Smooth muscle cell (in vitro differentiated cells): ENCODE results near the gene HPD. TPM values are rescaled to one million over a fixed set of nuclear protein-coding genes. Genes with fewer than 3 reads are reported as not detected.
A peak's percentile ranks its signal among the peaks of the same experiment; 100 is the strongest.

Source experiments
- DNase-seq: peaks from one replicate; lab custom pipeline; 2025; ENCODE audit not compliant: unreplicated experiment; lab: John Stamatoyannopoulos, UW
- H2AFZ ChIP-seq: fragments of 200-600 bp; sonication (generic); 2 replicates; pipeline ENCODE4 v1.6.0; 2016; ENCODE audit warnings: antibody characterized with exemption, low read depth, mild to moderate bottlenecking
- H3F3A ChIP-seq: fragments of 200-600 bp; sonication (generic); 2 replicates; pipeline ENCODE4 v1.6.0; 2017; ENCODE audit warnings: antibody characterized with exemption, low read depth
- H3K27ac ChIP-seq: fragments of 200-600 bp; sonication (generic); 2 replicates; pipeline ENCODE4 v1.5.1; 2016; ENCODE audit warnings: low read depth, mild to moderate bottlenecking
- H3K27me3 ChIP-seq: fragments of 200-600 bp; sonication (generic); 2 replicates; pipeline ENCODE4 v1.6.1; 2016; ENCODE audit warnings: low read depth, mild to moderate bottlenecking
- H3K36me3 ChIP-seq: fragments of 200-600 bp; sonication (generic); 2 replicates; pipeline ENCODE4 v1.5.1; 2016; ENCODE audit warnings: low read depth
- H3K4me1 ChIP-seq: fragments of 200-600 bp; sonication (generic); 2 replicates; pipeline ENCODE4 v1.5.1; 2016; ENCODE audit warnings: low read depth
- H3K4me2 ChIP-seq: fragments of 200-600 bp; sonication (generic); 2 replicates; pipeline ENCODE4 v1.6.0; 2016; ENCODE audit warnings: mild to moderate bottlenecking
- H3K4me3 ChIP-seq: fragments of 200-600 bp; sonication (generic); 2 replicates; pipeline ENCODE4 v1.5.1; 2016; ENCODE audit warnings: mild to moderate bottlenecking
- H3K79me2 ChIP-seq: fragments of 200-600 bp; sonication (generic); 2 replicates; pipeline ENCODE4 v1.6.0; 2016; ENCODE audit warnings: low read depth, mild to moderate bottlenecking
- H3K9ac ChIP-seq: fragments of 200-600 bp; sonication (generic); 2 replicates; pipeline ENCODE4 v1.6.0; 2016; ENCODE audit warnings: low read depth
- H3K9me3 ChIP-seq: fragments of 200-600 bp; sonication (generic); replicated peaks from 2 replicates; pipeline ENCODE4 v1.5.1; 2016; ENCODE audit warnings: low read depth
- H4K20me1 ChIP-seq: fragments of 200-600 bp; sonication (generic); 2 replicates; pipeline ENCODE4 v1.6.0; 2016; ENCODE audit warnings: low read depth
- WGBS: methylation state at CpG from one replicate; pipeline ENCODE4 v1.1.7; 2016; ENCODE audit warnings: low lambda C conversion rate; 5-methylcytosine and 5-hydroxymethylcytosine counted together
- polyA plus RNA-seq: library from polyadenylated mRNA; unstranded; fragments of >200 nt; fragmentation: Nextera tagmentation; extraction: Ambion mirVana; gene quantifications from 2 replicates; pipeline ENCODE4 v1.2.1, GENCODE V29; 2016
- total RNA-seq: library from RNA; depleted of rRNA; stranded (reverse); fragments of >200 nt; gene quantifications from 2 replicates; pipeline ENCODE4 v1.2.3, GENCODE V29; 2014
- TF ChIP-seq, protein P1 (sequence below): fragments of 200-600 bp; sonication (generic); IDR thresholded peaks from 2 replicates; pipeline ENCODE4 v1.5.1; 2017; ENCODE audit warnings: borderline replicate concordance, mild to moderate bottlenecking, antibody characterized with exemption; ENCODE audit not compliant: insufficient read depth, poor library complexity, severe bottlenecking

Gene HPD
- total and polyA plus RNA-seq, 2 experiments from 2014 or later = not detected

DNA sequence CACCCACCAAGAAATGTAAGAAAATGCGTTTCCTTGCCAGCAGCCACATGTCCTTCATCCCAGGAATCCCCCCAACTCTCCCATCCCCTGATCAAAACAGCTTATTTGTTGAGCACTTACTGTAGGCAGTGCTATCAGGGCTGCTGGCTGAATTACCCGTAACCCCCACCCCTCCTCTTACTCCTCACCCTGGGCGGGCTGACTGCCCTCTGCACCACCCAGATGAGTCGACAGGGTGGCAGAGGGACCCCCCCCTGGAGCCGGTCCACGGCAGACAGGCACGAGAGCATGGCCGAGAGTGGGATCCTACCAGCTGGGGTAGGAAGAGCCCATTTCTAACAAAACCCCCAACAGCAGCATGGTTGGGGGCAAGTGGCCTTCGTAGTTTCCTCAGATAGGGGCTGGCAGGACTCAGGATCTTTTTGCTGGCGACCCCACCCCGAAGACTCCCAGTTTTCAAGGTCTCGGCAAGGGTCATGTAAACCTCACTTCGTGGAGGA lies 64.1 kb downstream of the HPD start:
- Histone ChIP-seq H4K20me1 (peaks cover 57% of the 10 kb centered on the region), H3K27me3 (no peaks in the 10 kb centered on the region), H2AFZ (no peak overlapping the region), H3K9me3 (no peaks in the 10 kb centered on the region), H3K27ac (peak overlapping the region; percentile 99), H3K4me1 (peaks cover 27% of the 10 kb centered on the region), H3K9ac (peak overlapping the region; percentile 48), H3K79me2 (peaks cover 28% of the 10 kb centered on the region), H3K4me3 (peak overlapping the region; percentile 68), H3F3A (peaks cover 23% of the 10 kb centered on the region), H3K4me2 (peak overlapping the region; percentile 98), H3K36me3 (no peaks in the 10 kb centered on the region)
- 5% methylated on average over 13 of the region's 13 CpGs for WGBS
- TF ChIP-seq, protein P1, sequence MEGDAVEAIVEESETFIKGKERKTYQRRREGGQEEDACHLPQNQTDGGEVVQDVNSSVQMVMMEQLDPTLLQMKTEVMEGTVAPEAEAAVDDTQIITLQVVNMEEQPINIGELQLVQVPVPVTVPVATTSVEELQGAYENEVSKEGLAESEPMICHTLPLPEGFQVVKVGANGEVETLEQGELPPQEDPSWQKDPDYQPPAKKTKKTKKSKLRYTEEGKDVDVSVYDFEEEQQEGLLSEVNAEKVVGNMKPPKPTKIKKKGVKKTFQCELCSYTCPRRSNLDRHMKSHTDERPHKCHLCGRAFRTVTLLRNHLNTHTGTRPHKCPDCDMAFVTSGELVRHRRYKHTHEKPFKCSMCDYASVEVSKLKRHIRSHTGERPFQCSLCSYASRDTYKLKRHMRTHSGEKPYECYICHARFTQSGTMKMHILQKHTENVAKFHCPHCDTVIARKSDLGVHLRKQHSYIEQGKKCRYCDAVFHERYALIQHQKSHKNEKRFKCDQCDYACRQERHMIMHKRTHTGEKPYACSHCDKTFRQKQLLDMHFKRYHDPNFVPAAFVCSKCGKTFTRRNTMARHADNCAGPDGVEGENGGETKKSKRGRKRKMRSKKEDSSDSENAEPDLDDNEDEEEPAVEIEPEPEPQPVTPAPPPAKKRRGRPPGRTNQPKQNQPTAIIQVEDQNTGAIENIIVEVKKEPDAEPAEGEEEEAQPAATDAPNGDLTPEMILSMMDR = no peak
- peak; percentile 70 for DNase-seq

- under 1% methylated on average over 55 of the region's 59 CpGs for WGBS
- H3K4me3 ChIP-seq = peak overlapping the region; percentile 68
These were observed 64.7 kb downstream of the HPD start for GRCh38 chr12:121793838-121794533.

DNA sequence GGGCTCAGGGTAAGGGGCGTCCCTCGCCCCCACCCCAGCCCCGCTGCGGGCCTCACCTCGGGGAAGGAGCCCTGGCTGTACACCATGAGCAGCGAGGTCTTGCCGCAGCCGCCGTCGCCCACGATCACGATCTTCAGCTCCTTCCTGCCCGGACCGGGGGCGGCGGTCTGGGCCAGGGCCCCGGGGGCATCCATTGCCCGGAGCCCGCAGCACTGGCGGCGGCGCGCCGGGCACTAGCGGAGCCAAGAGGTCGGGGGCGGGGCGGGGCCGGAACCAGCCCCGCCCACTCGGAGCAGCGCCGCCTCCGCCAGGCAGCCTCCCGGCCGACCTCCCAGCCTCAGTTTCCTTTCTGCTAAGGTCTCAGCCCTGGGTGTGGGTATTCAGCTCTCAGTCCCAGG lies 65.2 kb downstream of the HPD start, which contains the start of gene RHOF:
Gene RHOF (minus strand): TSS at position 249 of the 398 bp plus-strand sequence. CDS start 55 bp downstream, at position 194.
- Histone ChIP-seq H3F3A (peaks cover 23% of the 10 kb centered on the region), H3K9ac (peak within 1 kb of the TSS; percentile 69), H3K4me1 (peaks cover 18% of the 10 kb centered on the region), H4K20me1 (peaks cover 54% of the 10 kb centered on the region), H3K4me2 (peak within 1 kb of the TSS; percentile 98), H3K36me3 (no peaks in the 10 kb centered on the region), H2AFZ (peak within 1 kb of the TSS; percentile 19), H3K27ac (peak within 1 kb of the TSS; percentile 99), H3K79me2 (peaks cover 19% of the 10 kb centered on the region), H3K4me3 (peak within 1 kb of the TSS; percentile 68), H3K27me3 (no peaks in the 10 kb centered on the region), H3K9me3 (no peaks in the 10 kb centered on the region)
- TF ChIP-seq, protein P1 = no peak
- WGBS = under 1% methylated on average over 21 of the region's 36 CpGs
- DNase-seq = peak; percentile 41

More at GRCh38 chr12:121793838-121794533, 64.7 kb downstream of the HPD start:
- Histone ChIP-seq H3K27ac (peak overlapping the region; percentile 99), H3K4me1 (peaks cover 24% of the 10 kb centered on the region), H3K27me3 (no peaks in the 10 kb centered on the region), H3K4me2 (peak overlapping the region; percentile 98), H3F3A (peaks cover 23% of the 10 kb centered on the region), H4K20me1 (peaks cover 59% of the 10 kb centered on the region), H3K36me3 (no peaks in the 10 kb centered on the region), H2AFZ (peak overlapping the region; percentile 19), H3K79me2 (peaks cover 25% of the 10 kb centered on the region), H3K9ac (peak overlapping the region; percentile 69), H3K9me3 (no peaks in the 10 kb centered on the region)
- peak; percentile 81 for DNase-seq
- TF ChIP-seq, protein P1 = peak; percentile 95
